ENCODE results near the gene GADD45B. TPM values are rescaled to one million over a fixed set of nuclear protein-coding genes. Genes with fewer than 3 reads are reported as not detected.

The GADD45B gene
- total RNA-seq, 1 donor from 2014 or later = 25.8 TPM

- peak overlapping the region; percentile 99 for H3K4me3 ChIP-seq (ENCODE audit: low read depth, low read length)
- no peak for FAIRE-seq
- peak; percentile 64 for DNase-seq (ENCODE audit: low read depth)
- TF ChIP-seq CTCF (IDR thresholded peaks at IDR 0.05; ENCODE audit: insufficient read depth, low read length, severe bottlenecking) = no peak
- H3K27me3 ChIP-seq (ENCODE audit: control insufficient read depth, insufficient read depth, low read length) = no peaks in the 10 kb centered on the region
- peaks cover 2% of the 10 kb centered on the region for H3K36me3 ChIP-seq (ENCODE audit: control insufficient read depth, insufficient read depth, low read length)
Measured at GRCh38 chr19:2477141-2477710, 1.3 kb downstream of the GADD45B start.

- Histone ChIP-seq H3K27me3 (ENCODE audit: control insufficient read depth, insufficient read depth, low read length) (no peaks in the 10 kb centered on the region), H3K36me3 (ENCODE audit: control insufficient read depth, insufficient read depth, low read length) (peaks cover 2% of the 10 kb centered on the region), H3K4me3 (ENCODE audit: low read depth, low read length) (peak overlapping the region; percentile 99)
- TF ChIP-seq CTCF (IDR thresholded peaks at IDR 0.05; ENCODE audit: insufficient read depth, low read length, severe bottlenecking) = no peak
- DNase-seq (ENCODE audit: low read depth) (no peak), FAIRE-seq (no peak)
Measured at GRCh38 chr19:2477732-2478191, 1.8 kb downstream of the GADD45B start.

GRCh38 chr19:2478278-2478755, 2.4 kb downstream of the GADD45B start:
- peak; percentile 36 for TF ChIP-seq CTCF (IDR thresholded peaks at IDR 0.05; ENCODE audit: insufficient read depth, low read length, severe bottlenecking)
- peaks cover 2% of the 10 kb centered on the region for H3K36me3 ChIP-seq (ENCODE audit: control insufficient read depth, insufficient read depth, low read length)
- no peaks in the 10 kb centered on the region for H3K27me3 ChIP-seq (ENCODE audit: control insufficient read depth, insufficient read depth, low read length)
- H3K4me3 ChIP-seq (ENCODE audit: low read depth, low read length) = peak overlapping the region; percentile 99
- FAIRE-seq = no peak
- peak; percentile 78 for DNase-seq (ENCODE audit: low read depth)

GRCh38 chr19:2478756-2479555, 3.0 kb downstream of the GADD45B start:
- no peak for FAIRE-seq
- Histone ChIP-seq H3K36me3 (ENCODE audit: control insufficient read depth, insufficient read depth, low read length) (peaks cover 2% of the 10 kb centered on the region), H3K27me3 (ENCODE audit: control insufficient read depth, insufficient read depth, low read length) (no peaks in the 10 kb centered on the region), H3K4me3 (ENCODE audit: low read depth, low read length) (peak overlapping the region; percentile 99)
- peak; percentile 57 for DNase-seq (ENCODE audit: low read depth)
- TF ChIP-seq CTCF (IDR thresholded peaks at IDR 0.05; ENCODE audit: insufficient read depth, low read length, severe bottlenecking) = no peak

- TF ChIP-seq CTCF (IDR thresholded peaks at IDR 0.05; ENCODE audit: insufficient read depth, low read length, severe bottlenecking) = peak; percentile 55
- Histone ChIP-seq H3K36me3 (ENCODE audit: control insufficient read depth, insufficient read depth, low read length) (peaks cover 2% of the 10 kb centered on the region), H3K4me3 (ENCODE audit: low read depth, low read length) (peak overlapping the region; percentile 99), H3K27me3 (ENCODE audit: control insufficient read depth, insufficient read depth, low read length) (no peaks in the 10 kb centered on the region)
- DNase-seq (ENCODE audit: low read depth) (no peak), FAIRE-seq (no peak)
Measured at GRCh38 chr19:2479556-2480194, 3.7 kb downstream of the GADD45B start.
